CD4-positive, alpha-beta T cell treated with Interleukin-4 for 1 hour (primary cell): ENCODE measurements around the gene CFAP161.

Source experiments
- DNase-seq, 2 donors: peaks; one replicate each; pipeline ENCODE4 v3.0.0-alpha.2; 2020 to 2022

CFAP161 gene

DNA sequence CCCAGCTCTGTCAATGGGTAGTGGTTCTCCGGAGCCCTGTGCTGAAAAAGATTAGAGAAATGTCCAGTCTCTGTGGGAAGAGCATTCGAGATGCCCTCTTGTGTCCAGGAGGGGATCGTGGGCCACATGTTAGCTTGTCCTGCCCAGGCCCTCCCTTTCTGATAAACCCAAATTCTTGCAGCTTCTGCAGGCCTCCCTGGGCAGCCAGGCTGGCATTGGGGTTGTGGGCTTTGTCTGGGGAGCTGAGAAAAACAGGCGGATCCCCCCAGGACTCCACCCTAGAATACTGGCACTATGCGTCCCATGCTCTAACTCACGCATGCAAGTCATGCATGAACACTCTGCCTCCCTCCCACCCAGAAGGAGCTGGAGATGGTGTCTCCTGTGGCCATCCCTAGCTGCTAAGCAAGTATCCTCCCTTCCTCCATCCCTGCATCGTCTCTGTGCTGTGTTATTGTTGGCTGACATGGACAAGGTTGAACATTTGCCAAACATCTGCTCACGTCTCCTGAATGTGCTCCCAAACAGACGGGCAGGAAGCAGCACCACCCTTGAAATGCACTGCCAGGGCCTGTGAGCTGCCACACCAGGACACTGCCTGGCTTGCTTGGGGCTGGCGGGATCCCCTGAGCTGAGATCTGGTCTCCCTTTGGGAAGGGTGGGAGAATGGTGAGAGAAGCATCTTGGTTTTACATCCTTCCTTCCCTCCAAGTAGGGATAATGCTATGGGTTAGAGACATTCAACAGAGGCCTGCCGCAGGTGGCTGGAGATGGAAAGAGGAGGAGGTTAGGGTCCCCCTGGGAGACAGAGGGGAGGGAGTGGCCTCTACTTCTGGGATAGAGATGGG is 26.5 kb downstream of the CFAP161 start:
- DNase-seq, result no peak

DNA sequence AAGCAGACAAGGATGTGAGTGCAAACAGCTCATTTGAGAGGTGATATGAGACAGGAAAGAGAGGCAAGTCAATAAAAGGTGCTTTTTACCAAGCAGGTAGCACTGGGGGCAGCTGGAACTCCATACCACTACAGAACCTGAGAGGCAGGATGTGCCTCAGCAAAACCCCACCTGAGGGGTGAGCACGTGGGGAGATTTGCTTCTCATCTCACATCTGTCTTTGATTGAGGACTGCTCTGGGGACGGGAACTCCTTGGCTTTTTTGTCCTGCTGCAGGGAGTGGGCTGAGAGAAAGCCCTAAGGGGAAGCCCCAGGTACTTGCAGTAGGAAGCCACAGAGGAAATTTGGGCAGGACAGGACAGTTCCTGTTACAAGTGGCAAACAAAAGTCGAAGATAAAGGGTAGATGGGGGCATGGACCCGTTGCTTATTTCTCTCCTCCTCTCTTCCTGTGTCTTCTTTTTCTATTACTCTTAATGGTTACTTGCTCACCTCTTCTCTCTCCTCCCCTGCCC is 27.1 kb downstream of the CFAP161 start:
- no peak for DNase-seq

DNA sequence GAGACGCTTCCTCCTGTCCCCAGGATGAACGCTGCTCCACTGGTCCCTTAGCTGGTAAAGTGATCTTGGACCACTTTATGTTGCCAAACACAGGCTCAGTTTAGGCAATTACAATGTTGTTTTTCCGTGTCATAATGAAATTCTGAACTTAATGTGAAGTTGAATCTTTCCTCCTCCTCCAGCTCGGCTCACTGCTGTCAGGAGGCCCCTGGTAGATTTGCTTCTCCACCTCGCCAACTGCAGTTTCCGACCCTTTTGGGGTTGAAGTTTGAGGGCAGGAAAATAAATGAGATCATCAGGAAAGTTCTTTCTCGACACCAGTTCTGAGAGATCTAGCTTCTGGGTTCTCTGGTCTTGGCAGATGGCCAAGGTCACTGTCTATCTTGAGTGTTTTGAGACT is 27.8 kb downstream of the CFAP161 start:
- DNase-seq, result no peak

DNA sequence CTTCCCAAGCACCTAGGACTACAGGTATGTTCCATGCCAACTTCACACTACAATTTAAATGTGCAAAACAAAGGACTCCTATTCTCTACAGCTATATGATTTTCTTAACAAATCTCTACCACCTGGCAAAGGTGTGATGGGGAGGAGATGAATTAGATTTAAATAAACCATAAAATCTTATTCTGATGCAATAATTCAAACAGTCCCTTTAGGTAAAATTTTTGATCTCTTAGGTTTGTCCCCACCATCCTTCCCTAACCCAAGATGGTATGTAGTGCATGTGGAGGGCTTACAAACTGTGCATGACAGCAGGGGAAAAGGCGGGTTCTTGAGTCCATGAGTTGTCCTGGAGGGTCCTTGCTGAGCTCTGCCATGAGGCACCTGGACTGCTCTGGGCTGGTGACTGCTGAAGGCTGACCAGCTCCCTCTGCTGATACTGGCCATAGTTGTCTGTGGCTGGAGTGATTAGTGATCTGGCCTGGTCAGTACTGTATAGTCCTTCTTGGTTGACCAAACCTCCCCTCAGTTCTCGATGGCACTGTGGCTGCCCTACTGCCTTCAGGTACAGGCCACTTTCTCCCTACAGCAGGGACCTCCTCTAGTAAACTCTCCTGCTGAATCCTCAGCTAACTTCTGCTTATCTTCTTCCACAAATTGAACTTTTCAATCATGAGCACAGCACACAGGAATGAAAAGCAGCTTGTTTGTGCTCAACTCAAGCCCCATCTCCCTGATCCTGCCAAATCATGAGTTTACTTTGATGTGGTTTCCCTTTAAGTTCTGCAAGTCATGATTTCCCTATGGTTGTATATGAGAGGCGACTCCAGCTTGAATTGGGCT is 30.1 kb downstream of the CFAP161 start:
- no peak for DNase-seq

DNA sequence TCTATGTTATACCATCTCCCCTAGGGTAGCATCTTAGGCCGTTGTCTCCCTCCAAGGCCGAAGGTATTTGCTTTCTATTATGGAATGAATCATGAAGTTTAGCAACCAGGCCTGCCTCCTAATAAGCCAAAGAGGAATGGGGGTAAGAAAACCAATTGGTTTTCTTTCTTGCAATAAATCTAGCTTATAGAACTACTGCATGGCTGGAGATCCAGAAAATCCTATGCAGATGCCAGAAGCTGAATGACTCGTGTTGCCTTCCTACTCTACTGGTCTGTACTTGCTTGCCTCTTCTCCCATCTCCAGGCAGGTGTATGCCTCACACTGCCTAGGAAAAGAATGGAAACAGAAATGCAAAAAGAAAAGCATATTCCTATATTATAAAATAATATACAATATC is 31.5 kb downstream of the CFAP161 start:
- no peak for DNase-seq

DNA sequence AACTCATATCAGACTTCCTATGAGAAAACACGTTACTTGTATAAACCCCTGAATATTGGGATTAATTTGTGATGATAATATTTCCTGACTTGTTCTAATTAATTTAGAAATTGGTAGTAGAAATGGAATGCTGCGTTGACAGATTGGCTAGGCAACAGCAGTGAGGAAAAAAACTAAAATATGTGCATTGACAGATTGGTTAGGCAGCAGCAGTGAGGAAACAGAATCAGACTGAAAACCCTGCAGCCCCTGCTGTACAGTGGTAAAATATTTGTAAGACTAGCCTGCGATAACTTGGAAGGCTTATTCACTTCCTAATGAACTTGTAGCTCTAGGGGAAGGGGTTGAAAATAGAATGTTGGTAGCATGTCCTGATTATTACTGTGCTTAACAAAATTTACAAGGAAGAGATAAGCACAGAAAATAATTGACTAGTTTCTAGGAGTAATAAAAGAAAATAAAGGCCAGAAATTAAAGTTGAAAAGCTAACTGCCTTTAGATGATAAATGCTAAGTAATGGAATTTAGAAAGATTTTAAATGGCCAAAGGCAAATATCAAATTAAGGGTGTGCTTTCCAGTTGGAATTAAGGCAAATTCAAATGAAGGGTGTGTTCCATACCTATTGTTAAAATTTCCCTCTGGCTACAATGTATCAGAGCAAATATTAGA is 32.7 kb downstream of the CFAP161 start:
- no peak for DNase-seq

DNA sequence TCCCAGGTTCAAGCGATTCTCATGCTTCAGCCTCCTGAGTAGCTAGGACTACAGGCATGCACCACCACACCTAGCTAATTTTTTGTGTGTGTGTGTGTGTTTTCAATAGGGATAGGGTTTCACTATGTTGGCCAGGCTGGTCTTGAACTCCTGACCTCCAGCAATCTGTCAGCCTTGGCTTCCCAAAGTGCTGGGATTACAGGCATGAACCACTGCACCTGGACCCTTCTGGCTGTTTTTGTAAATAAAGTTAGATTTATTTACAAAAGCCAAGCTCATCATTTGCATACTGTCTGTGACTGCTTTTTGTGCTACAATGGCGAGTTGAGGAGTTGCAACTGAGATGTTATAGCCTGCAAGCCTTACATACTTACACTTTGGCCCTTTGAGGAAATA is 34.1 kb downstream of the CFAP161 start:
- no peak for DNase-seq

DNA sequence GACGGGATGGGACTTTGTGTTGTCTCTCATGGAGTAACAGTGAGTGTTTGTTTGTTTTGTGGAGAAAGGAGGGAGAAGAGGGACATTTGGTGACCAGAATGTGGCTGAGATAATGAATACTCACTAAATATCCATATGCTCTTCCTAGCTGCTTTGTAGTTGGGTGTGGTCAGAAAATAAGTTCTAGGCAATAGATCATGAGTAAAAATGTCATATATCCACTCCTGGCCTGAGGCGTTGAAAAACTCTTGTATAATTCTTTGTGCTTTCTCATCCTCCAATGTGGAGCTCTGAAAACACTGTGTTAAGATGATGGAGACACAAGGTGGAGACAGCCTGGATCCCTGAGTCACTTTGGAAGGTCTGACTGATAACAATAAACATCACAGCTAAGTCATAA is 34.6 kb downstream of the CFAP161 start:
- no peak for DNase-seq

DNA sequence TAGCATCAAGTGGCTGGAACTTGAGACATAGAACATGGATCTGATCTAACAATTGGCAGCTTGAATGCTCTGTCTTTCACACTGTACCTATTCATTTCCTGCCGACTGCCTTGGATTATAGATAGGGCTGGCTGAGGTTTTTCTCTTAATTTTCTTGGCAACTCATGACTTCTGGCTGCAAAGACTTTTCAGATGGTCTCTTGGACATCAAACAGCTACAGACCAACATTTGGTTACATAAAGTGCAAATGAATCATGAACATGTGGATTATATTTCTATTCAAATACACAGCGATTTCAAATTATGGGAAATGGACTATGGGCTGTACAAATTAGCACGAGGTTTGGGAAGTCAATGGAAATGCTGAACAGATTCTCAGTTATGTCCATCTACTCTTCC is 36.4 kb downstream of the CFAP161 start:
- no peak for DNase-seq

DNA sequence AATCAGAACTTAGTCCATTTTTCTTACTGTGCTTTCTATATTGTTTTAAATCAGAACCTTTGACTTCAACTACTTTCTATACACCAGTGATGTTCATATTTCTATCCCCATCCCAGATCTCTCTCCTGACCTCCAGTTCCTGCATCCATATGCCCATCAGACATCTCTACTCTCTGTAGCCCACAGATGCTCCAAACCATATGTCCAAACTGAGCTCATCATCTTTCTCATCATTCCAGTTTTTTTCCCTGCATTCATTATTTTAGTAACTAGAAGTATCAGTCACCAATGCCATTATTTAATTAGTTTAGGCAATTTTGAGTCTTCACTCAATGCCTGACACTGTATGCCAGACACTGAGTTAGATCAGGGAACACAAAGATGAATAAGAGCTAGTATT is 37.2 kb downstream of the CFAP161 start:
- DNase-seq, result no peak

DNA sequence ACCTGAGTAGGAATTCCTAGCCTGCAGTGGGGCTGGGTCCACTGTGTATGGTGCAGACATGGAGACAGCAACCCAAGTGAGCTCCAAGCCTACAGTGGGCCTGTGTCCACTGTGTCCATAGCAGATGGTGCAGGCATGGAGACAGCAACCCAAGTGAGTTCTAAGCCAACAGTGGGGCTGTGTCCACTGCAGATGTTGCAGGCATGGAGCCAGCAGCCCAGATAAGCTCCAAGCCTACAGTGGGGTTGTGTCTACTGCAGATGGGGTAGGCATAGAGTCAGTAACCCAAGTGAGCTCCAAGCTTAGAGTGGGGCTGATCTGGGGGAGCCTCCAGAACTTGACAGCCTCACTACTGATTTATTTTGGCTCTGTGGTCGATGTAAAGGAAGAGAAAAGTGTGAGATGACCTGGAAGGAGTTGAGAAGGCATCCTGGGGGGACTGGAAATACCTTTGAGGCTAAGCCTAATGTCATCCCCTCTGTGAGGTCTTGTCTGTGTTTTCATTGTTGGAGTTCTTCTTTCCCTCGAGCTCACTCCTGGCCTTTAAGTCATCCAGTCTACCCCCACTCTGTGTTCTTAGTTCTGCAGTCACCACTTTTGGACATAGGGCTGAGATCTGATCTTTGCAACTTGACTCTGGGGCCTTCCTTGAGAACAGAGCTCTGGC is 40.2 kb downstream of the CFAP161 start:
- DNase-seq, result no peak

DNA sequence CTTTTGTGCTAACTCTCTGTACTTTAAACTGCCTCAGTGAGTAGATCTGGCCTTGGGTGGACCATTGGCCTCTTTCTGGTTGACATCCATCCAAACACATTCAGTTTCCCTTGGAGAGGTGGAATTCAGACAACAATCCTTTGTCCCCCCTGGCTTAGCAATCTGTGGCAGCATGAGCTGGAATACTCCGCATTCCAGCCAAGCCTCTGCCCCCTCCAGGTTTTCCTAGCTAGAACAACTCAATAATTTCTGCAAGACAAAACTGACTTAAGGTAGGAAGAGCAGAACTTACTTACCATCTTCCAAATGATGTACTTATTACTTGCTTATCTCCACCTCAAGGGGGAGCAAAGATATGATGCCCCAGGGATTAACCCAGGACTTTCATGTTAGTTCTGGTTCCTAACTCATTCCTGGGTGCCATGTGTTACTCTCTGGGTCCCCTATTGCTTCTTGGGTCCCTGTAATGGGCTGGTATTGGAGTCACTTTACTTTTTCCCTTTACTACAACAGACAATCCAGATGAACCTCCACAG is 40.8 kb downstream of the CFAP161 start:
- no peak for DNase-seq

DNA sequence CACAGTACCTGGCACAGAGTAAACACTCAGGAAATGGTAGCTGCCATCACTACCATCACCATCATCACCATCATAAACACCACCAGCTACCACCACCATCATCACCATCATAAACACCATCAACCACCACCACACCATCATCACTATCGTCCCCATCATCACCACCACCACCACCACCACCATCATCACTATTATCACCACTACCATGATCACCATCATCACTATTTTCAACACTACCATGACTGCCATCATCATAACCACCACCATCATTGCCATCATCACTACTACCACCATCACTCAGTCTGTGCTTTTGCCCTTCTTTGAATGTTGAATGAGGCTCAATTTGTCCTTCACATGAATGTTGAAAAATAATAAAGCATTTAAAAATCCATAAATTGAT is 41.4 kb downstream of the CFAP161 start:
- no peak for DNase-seq

DNA sequence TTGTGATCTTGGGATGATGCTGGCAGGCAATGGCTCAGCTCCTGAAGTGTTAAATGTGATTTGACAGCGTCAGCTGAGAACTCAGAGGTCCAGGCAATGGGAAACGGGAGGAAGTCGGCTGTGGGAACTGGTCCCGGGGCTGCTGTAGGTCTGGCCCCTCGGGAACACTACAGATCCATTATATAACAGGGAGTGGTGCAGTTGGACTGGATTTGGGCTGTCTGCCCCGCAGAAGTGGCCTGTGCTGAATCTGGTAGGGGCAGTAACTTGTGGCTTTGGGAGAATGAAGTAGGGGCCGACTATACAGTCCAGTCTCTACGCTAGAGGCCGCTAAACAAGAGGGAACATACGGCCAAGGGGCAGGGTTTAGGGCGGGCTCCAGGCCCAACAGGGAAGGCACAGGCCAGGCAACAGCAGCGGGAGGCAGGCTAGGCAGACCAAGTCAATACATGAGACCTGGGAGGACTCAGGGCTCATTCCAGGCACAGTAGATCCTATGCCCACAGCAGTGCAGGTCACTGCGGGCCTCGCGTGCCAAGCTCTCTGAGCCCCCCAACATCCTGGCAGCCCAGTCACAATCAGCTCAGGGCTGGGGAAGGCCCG is 42.3 kb downstream of the CFAP161 start:
- no peak for DNase-seq

DNA sequence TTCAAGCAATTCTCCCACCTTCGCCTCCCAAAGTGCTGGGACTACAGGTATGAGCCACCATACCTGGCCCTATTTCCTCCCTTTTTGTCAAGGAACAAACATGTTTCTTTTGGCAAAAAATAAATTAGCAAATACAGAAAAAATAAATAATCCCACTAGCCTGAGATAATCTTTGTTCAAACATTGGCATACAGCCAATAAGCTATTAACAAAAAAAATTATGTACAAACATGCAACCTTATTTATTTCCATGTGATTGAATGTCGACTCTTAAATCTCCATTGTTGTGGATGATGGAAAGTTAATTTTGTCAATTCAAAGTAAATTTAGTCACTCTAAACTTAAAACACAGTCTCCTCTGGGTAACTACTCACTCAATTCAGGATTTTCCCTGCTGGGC is 44.3 kb downstream of the CFAP161 start:
- no peak for DNase-seq

DNA sequence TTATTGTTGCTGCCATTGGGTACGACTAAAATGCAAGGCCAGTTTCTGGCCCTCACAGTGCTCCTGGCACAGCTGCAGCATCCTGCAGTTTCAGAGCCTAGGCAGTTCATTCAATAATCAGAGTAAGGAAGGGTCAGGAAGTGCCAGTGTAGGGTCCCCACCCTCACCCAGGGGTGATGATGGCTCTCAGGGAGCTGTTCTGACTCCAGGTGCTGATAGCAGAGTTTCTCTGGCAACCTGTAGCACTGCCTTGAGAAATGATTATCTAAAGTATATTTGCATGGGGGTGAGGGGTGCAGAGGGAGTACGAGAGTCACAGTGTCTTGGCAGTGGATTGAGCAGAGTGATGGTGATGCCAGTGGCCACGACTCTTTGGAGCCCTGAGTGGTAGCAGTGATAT is 47.1 kb downstream of the CFAP161 start:
- DNase-seq, result no peak

DNA sequence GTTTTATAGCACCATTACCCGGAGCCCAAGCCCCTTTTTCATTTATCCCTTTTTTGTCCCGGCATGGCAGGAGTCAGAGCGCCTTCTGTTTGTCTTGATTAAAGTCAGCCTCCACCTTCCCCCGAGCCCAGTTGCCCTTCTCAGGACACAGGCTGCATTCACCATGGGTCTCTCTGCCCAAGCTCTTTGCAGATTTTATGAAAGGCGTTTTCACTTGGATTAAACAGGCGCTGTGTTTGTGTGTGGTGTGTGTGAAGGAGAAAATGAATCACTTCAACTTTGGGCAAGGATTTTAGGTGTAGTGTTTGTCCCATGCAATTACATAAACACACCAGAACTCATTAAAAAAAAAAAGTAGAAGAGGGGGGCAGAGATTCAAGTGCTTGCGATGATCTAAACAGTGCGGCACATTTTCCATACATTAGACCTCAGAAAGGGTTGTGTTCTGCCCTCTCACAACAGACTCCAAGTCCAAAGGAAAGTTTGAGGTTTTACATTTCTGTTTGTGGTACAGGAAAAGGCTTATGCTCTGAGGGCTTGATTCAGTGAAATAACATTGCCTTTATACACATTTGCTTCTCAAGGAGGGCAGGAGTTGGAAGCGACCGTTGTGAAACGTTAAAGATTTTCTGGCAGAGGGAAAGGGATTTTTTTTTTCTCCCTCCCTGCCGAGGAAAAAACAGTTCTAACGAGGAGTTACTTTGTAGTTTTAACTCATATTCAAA is 48.1 kb downstream of the CFAP161 start:
- DNase-seq, result no peak

DNA sequence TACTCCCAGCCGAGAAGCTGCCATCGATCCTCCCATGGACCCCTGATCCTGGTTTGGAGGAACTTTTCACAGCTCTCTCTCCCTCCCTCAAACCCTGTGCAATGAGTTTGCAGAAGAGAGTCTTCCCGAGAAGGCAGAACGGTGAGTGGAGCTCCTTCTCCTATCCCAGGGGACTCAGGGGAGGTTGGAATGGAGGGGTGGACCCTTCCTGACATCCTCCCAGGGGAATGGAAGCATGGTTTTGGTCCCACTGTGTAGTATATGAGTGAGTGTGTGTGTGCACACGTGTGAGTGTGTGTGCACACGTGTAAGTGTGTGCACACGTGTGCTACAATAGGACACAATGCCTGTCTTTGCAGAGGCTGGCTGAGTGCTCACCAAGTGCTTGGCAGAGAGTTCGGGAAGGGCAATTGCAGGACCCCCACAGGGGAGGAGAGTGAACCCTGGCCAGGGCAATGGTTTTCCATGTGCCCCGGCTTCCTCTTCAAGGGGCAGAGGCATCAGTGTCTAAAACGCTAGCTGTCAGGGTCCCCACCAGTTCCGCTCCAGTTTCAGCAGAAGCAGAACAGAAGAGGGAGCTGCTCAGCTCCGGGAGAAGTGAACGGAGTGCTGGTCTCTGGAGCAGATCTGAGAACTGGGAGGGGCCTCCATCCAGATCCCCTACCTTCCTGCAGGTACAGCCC is 48.8 kb downstream of the CFAP161 start:
- no peak for DNase-seq

DNA sequence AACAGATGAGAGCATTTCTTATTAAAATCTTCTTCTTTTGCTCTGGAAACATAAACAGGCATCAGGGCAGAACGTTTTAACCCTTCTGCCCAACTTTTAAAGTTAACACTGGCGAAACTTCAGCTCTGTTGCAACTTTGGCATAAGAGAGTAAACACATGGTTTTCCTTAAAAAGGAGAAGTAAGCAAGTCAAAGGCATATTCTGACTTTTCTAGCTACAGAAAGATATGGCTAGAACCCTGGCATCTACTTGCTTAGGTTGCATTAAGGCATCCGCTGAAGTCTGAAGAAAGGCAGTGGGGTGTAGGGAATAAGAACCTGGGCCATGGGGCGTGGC is 49.3 kb downstream of the CFAP161 start:
- DNase-seq, result no peak

DNA sequence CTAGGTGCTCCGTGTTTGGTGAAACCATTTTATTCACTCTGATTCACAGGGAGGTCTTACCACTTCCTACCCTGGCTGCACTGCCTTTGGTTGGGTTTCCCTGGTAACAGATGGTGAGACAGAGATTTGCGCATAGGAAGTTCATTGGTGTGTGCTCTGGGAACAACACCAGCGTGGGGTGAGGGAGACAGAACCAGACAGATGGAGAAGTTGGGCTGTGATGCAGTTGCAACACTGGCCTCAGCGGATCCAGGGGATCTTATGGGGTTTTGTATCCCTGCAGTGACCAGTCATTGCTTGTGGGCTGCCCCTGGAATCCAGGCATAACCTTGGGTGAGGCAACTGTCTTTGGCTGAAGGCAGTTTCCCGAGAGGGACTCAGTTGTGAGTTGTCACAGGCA is 50.1 kb downstream of the CFAP161 start:
- DNase-seq, result peak in 1 of 2 donors; percentile 11
